Lung microvascular endothelial cell (primary cell): ENCODE measurements around the gene PRIMA1. TPM values are rescaled to one million over a fixed set of nuclear protein-coding genes. Genes with fewer than 3 reads are reported as not detected.

Experiments used
- DNase-seq, 2 donors: peaks; one replicate each; pipeline versions ENCODE4 v3.0.0 to v3.0.0-alpha.2; 2010; ENCODE audit warnings: low read depth in 2 of 2
- total RNA-seq: library from RNA; depleted of rRNA; stranded (reverse); fragments of >200 nt; gene quantifications from 2 replicates; pipeline ENCODE4 v1.2.1, GENCODE V29; 2014

Gene PRIMA1
- total RNA-seq, 1 donor from 2014 or later, result not detected

DNA sequence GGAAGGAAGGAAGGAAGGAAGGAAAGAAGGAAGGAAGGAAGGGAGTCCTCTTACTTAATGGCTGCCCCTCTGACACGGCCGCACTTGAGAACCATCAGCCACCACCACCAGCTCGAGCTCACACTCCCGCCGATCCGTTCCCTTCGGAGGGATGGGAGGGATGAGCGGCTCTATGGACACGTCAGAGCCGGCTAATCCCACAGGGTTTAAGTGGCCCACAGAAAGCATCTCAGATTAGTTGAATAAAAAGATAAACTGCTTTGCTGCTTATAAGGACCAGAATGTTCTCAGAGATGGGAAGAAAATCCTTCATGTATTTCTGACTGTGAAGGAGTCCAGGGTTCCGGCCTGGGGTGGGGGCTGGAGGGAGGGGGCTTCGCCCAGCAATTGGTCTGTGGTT is 31.1 kb downstream of the PRIMA1 start:
- DNase-seq, result no peak

DNA sequence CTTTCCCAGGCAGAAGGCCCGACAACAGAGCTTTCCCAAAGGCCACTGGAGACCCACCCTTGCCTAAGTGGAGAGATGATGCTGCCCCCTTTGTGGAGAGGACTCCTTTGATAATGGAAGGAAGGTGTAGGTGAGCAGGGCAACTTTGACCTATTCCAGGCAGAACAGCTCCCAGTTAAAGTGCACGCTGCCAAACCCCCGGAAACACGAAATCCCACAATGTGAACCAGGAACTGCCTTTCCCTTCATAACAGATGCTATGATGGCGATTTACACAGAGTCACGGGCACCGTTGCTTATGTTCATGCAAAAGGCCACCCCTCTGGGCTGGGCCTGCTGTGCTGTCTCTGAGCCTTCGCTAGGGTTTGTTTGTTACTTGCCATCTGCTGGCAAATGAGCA is 34.6 kb downstream of the PRIMA1 start:
- no peak for DNase-seq

GRCh38 chr14:93752980-93753561 is 35.2 kb downstream of the PRIMA1 start:
- DNase-seq, result no peak

DNA sequence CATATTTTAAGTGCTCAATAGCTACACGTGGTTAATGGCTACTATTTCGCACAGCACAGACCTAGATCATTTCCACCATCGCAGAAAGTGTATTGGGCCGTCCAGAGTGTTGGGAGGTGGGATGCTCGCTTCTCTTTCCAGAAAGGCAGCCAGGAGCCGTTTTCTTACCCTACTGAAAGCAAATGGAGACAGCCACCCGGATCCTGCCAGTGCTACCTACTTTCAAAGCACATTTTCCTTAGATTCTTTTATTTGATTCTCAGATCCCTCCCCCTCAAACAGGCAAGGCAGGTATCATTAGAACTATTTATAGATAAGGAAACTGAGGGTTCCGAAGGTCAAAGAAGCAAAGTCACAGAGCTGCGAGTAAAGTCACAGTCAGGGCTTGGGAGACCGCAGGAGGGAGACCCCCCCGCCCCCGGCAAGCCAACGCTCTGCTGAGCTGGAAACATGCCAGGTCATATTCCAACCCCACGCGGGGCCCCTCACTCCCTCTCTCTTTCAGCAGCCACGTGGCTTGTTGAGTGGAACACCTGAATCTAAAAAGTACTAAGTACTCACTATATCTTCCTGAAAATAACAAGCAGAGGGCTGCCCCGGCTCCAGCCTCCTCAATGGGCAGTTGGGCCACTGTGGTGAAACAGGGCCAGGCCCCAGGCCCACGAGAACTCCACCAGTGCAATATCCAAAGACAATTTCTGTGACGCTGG is 36.2 kb downstream of the PRIMA1 start:
- DNase-seq, result no peak

DNA sequence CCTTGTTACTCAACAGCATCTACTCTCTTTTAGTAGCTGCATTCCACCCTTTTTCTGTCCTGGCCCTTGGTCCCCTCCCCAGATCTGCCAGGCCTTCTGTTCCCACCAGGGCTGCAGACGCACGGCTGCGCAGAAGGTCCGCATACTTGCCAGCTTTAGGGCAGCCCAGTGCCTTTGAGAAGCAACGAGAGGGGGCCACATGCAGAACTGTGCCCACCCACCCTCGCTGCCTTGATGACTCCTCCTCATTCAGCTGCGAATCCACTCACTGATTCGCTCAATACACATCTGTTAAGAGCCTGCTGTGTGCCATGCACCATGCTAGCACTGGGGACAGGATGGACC is 39.2 kb downstream of the PRIMA1 start:
- DNase-seq, result no peak

DNA sequence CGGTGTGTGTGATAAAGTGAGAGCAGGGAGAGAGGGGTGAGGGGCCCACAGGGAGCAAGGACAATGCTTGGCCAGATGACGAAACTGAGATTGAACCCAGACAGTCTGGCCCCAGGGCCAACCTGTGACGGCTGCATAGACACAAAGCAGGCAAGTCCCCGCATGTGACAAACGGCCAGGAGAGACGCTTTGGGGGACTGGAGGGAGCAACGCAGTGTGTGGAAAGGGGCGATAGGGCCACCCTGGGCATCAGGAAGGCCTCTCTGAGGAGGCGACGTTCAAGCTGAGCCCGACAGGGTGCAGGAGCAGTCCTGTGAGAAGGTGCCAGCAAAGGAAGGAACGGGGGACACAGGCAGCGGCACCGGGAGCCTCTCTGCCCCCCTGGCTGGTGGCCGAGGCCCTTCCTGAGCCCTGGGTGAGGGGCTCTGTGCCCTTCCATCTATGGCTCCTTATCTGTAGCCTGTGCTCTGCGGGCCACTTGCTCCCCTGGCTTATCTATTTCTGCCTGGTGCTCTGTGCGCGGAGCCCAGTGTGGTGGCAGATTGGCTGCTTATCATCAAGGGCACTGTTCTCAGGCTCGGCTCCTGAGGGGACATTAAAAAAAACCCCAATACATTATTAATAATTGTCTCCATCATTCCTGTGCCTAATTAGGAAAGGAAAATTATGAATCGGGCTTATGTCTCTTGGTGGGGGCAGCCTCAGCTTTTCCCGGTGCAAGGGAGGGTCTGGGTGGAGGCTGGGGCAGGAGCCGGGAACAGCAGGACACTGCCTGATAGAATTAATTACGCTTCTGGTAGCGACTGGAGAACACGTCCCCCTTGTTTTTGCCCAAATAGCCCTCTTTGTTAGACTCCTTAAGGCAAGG is 39.8 kb downstream of the PRIMA1 start:
- DNase-seq, result no peak

- no peak for DNase-seq
Measured at GRCh38 chr14:93747560-93747959, 40.7 kb downstream of the PRIMA1 start.

DNA sequence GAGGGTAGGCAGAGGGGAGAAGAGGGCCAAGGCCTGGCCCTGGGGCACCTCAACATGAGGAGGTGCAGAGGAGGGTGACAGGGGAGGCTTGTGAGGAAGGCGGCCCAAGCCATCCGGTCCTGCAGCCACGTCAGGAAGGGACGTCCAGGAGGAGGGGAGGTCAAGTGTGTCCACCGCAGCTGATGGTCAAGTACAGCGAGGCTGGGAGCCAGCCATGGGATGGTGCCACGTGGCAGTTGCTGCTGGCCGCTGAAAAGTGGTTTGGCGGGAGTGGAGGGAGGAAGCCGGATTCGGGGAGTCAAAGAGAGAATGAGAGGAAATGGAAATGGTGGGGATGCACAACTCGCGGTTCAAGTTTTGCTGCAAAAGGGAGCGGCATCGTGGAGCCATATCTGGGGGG is 41.2 kb downstream of the PRIMA1 start:
- no peak for DNase-seq

GRCh38 chr14:93745603-93746273 is 42.5 kb downstream of the PRIMA1 start:
- DNase-seq, result no peak

DNA sequence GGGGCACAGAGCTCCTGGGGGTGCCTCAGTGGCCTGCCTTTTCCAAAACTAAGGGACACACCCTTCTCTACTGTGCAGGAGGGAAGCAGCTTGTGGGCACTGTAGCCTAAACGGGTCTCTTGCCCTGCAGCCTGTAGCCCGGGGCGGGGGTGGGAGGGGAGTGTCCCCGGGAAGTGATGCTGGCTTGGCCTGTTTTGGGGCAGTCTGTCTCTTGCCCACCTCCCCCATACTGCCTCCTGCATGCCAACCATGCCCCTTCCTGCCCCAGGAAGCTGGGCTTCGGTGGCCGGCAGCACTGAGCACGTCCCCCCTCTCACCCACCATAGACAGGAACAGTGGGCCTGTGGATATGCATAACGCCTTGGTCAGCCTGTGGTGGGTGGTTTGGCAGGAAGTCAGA is 43.4 kb downstream of the PRIMA1 start:
- DNase-seq, result no peak

- DNase-seq, result no peak
Measured at GRCh38 chr14:93744176-93744575, 44.1 kb downstream of the PRIMA1 start.

DNA sequence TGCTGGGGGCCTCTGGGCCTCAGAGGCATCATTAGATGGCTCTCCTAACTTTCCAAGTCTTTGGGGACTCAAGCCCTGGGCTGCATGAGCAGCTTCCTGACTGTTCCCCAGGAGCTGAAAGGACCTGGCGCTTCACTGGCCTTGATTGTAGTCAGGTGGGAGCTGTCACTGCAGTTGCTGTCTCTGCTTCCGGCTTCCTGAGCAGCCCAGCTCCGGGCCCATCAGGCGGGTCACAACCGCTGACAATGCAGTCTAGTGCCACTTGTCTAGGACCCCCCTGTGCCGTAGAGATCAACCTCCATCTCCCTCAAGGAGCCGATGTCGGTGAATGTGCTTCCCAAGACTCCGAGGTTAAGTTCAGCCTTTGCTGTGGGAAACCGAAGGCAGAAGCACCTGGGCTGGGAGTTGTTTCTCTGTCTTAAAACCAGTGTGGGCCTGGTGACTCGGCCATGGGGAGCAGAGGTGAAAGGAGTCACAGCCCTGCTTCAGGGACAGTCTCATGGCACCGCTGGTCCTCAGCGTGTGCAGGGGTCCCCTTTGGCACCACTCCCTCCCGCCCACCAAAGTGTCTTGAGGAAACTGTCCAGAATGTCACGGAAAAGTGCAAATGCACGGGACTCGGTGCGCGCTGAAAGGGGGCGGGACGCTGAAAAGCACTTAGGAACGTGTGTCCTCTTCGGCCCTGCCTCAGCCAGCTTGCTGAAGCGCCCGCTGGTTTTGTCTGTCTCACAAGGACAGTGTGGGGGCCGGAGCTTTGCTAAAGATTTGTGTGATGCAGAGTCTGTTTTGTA is 44.8 kb downstream of the PRIMA1 start:
- DNase-seq, result no peak

- DNase-seq, result no peak
Measured at GRCh38 chr14:93742761-93743160, 45.5 kb downstream of the PRIMA1 start.

DNA sequence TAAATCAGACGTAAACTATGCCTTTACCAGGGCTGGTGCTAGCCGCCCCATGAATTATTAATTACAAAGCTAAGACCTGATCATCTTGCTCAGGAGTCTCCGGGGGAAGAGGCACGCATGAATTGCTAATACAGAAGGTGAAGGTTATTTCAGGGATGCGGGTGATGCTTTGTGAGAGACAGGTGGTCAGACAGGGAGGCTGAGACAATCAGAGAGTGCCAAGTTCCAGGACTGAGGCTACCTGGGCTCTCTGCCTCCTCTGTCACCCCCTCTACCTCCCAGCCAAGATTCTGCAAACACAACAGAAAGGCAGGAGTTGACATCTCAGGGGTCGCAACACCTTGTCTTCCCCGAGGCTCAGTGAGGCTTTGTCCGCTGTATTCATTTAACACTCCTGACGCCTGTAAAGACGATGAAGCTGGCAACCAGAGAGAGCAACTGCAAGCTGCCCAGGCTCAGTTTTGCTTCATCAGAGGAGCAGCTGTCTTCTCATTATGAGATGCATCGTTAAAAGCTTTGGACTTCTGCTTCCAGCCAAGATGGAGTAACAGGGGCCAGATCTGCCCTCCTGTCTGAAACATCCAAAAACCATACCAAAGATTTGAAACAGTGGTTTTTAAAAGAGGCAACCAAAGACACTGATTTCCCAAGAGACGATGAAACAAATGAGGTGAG is 46.6 kb downstream of the PRIMA1 start:
- DNase-seq, result no peak

- no peak for DNase-seq
Measured at GRCh38 chr14:93737634-93738033, 50.7 kb downstream of the PRIMA1 start.

DNA sequence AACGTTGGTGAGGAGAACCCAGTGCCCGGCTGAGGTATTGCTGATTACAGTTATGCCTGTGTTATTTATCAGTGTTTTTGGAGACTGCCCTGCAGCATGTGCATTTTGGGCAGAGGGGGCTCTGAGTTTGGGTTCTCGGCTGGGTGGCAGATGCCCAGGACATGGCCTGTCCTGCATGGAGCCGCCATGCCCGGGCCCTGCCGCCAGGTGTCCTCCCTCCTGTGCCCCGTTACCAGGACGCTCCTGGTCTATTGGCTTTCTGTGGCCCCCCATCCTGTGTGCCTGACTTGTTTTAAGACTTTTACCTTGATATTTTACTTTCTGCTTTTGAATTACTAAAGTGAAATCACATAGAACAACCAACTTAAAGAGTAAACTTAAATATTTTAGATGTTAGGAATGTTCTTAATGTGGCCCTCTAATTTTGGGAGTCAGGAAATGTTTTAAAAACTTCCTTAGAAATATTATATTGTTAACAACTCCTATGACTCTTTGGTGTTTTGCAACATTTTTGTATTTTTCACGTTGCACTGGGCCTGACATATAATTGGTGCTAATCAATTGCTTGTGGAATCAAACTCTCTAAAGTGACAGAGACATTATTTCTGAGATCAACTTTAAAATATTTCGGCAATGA is 51.8 kb downstream of the PRIMA1 start:
- DNase-seq, result no peak

- no peak for DNase-seq
Measured at GRCh38 chr14:93735206-93735605, 53.1 kb downstream of the PRIMA1 start.

DNA sequence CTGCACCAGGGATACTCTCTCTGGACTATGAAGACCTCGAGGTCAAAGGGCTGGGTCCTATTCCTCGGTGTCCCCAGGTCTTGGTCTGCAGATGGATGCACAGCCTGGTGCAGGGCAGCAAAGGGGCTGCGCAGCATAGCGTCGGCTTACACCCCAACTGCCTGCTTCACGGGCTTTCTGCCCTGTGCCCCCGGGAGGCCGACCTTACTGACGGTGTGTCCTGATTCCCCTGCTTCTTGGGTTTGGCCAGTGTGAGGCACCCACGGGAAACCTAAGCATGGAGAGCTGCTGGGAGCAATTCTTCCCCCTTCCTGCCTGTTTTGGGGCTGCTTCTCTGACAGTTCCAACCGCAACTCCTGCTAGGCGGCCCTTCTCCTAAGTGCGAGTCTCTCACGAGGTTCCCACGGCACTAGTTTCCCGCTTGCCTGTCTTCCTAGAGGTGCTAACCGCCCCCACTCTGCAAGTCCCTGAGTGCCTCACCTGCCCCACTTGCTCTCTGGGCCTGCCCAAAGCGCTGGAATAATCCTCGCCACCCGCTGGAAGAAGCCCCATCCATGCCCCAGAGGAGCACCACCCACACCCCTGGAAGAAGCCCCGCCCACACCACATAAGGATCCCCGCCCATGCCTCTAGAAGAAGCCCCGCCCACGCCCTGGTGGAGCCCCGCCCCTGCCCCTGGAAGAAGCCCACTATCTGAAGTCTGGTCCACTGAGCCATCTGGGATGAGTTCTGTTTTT is 54.0 kb downstream of the PRIMA1 start:
- no peak for DNase-seq

GRCh38 chr14:93733631-93734030 is 54.7 kb downstream of the PRIMA1 start:
- no peak for DNase-seq

- DNase-seq, result no peak
Measured at GRCh38 chr14:93733231-93733630, 55.1 kb downstream of the PRIMA1 start.
